ENCODE data around the gene NKAIN1. TPM values are rescaled to one million over a fixed set of nuclear protein-coding genes. Genes with fewer than 3 reads are reported as not detected.
A peak's percentile ranks its signal among the peaks of the same experiment; 100 is the strongest.

The NKAIN1 gene
- total RNA-seq, 1 donor from 2014 or later = 263 TPM

DNA sequence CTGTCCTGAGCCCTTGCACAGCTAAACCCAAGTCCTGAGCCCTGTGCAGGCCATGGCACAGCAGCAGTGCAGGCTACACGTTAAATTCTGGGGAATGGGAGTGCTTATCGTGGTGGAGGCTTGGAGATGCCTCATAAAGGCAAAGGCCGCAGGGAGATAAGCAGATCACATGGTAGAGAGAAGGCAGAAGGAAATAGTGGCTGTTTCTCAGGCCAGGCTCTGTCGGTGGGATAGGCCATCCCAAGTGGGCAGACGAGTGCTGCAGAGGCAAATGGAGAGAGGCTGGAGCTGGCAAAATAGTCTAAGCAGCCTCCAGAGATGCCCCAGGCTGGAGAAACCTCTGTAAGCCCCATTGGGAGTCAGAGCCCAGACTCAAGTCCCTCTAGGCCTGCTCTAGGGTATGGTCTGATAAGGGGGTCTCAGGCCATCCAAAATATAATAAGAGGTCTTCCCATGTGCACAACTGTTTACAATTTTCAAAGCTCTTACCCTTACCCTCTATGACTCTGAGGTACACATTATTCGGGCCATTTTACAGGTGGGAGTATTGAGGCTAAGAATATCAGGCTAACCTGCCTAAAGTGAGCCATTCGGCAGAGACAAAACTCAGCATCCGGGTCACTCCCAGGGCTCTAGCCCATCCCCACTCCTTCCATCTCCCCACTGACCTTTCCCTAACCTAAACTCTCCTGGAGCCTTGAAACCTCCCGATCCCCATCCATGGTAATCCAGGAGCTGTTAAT is 79.6 kb downstream of the NKAIN1 start:
- peaks cover 7% of the 10 kb centered on the region for H3K4me1 Mint-ChIP-seq (ENCODE audit: low read depth, unreplicated experiment)
- peaks cover 2% of the 10 kb centered on the region for H3K9me3 Mint-ChIP-seq (ENCODE audit: unreplicated experiment)
- peaks cover 2% of the 10 kb centered on the region for H3K27me3 Mint-ChIP-seq (ENCODE audit: unreplicated experiment)
- H3K27ac Mint-ChIP-seq (ENCODE audit: unreplicated experiment) = no peak overlapping the region
- H3K4me3 Mint-ChIP-seq (ENCODE audit: unreplicated experiment) = no peak overlapping the region
- H3K36me3 Mint-ChIP-seq (ENCODE audit: unreplicated experiment) = no peaks in the 10 kb centered on the region
- no peak for DNase-seq
- TF ChIP-seq, protein P1, sequence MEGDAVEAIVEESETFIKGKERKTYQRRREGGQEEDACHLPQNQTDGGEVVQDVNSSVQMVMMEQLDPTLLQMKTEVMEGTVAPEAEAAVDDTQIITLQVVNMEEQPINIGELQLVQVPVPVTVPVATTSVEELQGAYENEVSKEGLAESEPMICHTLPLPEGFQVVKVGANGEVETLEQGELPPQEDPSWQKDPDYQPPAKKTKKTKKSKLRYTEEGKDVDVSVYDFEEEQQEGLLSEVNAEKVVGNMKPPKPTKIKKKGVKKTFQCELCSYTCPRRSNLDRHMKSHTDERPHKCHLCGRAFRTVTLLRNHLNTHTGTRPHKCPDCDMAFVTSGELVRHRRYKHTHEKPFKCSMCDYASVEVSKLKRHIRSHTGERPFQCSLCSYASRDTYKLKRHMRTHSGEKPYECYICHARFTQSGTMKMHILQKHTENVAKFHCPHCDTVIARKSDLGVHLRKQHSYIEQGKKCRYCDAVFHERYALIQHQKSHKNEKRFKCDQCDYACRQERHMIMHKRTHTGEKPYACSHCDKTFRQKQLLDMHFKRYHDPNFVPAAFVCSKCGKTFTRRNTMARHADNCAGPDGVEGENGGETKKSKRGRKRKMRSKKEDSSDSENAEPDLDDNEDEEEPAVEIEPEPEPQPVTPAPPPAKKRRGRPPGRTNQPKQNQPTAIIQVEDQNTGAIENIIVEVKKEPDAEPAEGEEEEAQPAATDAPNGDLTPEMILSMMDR (IDR thresholded peaks at IDR 0.05; ENCODE audit: partially characterized antibody, unreplicated experiment) = no peak

DNA sequence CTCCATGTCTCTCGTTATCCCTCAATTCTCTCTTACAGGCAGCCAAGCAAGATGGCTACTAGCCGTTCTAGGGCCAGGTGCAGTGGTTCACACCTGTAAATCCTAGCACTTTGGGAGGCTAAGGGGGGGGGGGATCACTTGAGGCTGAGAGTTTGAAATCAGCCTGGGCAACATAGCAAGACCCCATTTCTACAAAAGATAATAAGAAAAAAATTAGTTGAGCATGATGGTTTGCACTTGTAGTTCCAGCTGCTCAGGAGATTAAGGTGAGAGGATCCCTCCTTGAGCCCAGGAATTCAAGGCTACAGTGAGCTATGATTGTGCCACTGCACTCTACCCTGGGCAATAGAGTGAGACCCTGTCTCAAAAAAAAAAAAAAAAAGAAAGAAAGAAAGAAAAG is 80.4 kb downstream of the NKAIN1 start:
- Mint-ChIP-seq H3K27ac (ENCODE audit: unreplicated experiment) (no peak overlapping the region), H3K4me3 (ENCODE audit: unreplicated experiment) (no peak overlapping the region), H3K4me1 (ENCODE audit: low read depth, unreplicated experiment) (peaks cover 7% of the 10 kb centered on the region), H3K27me3 (ENCODE audit: unreplicated experiment) (peaks cover 4% of the 10 kb centered on the region), H3K9me3 (ENCODE audit: unreplicated experiment) (peaks cover 2% of the 10 kb centered on the region), H3K36me3 (ENCODE audit: unreplicated experiment) (no peaks in the 10 kb centered on the region)
- TF ChIP-seq, protein P1 (IDR thresholded peaks at IDR 0.05; ENCODE audit: partially characterized antibody, unreplicated experiment) = no peak
- DNase-seq = no peak

DNA sequence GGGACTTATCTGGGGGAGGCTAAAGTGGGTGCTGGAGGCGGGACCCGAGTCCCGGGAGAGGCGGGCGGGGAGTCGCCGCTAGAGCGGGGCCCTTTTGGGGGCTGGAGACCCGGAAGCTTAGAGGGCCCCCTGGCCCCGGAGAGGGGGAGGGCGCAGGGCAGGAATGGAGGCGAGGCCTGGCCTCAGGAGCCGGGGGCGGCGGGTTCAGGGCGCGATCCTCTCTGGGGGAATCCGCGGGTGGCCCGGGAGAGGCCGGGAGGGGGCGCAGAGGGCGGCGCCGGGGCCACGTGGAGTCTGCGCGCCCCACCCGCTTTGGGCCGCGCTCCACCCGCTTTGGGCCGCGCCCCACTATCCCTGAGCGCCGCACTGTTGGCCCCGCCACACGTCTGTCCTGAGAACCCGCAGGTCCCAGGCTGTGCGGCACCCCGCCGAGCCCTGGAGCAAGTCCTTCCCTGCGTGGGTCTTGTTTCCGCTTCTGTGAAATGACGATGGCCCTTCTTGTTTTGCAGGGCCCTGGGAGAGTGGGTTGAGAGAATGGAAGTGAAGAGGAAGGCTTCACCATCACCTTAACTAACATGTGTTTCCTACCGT is 84.4 kb downstream of the NKAIN1 start:
- peak; percentile 70 for DNase-seq

DNA sequence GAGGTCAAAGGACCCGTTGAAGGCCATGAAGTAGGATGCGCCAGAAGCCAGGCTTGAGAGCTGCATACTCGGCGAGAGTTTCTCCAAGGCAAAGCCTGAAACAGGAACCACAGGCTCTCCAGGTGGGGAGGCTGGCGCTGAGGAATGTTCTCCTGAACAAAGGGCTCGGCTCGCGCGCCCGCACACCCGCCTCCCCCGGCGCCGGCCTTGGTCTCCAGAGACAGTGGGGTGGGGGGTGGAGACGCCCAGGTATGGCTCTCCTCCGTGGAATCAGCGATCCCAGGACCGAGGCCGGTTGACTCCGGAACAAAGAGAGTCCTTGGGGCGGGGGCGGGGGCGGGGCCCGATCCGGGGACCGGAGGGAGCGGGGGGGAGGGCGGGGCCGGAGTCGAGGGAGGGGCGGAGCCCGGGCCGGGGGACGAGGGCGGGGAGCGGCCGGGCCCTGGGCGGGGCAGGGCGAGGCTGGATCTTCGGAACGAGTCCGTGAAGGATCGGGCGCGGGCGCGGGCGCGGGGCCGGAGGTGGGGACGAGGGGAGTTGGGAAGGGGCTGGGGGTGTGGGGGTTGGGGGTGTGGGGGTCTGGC is 85.0 kb downstream of the NKAIN1 start:
- peaks cover 4% of the 10 kb centered on the region for H3K4me1 Mint-ChIP-seq (ENCODE audit: low read depth, unreplicated experiment)
- TF ChIP-seq, protein P1 (IDR thresholded peaks at IDR 0.05; ENCODE audit: partially characterized antibody, unreplicated experiment) = no peak
- DNase-seq = peak; percentile 91
- H3K9me3 Mint-ChIP-seq (ENCODE audit: unreplicated experiment) = peaks cover 7% of the 10 kb centered on the region
- peak overlapping the region; percentile 94 for H3K27ac Mint-ChIP-seq (ENCODE audit: unreplicated experiment)
- peak overlapping the region; percentile 86 for H3K4me3 Mint-ChIP-seq (ENCODE audit: unreplicated experiment)
- H3K36me3 Mint-ChIP-seq (ENCODE audit: unreplicated experiment) = no peaks in the 10 kb centered on the region
- peaks cover 4% of the 10 kb centered on the region for H3K27me3 Mint-ChIP-seq (ENCODE audit: unreplicated experiment)

More for the DNA sequence above, 84.4 kb downstream of the NKAIN1 start:
- H3K9me3 Mint-ChIP-seq (ENCODE audit: unreplicated experiment) = peaks cover 7% of the 10 kb centered on the region
- H3K27ac Mint-ChIP-seq (ENCODE audit: unreplicated experiment) = peak overlapping the region; percentile 87
- no peaks in the 10 kb centered on the region for H3K36me3 Mint-ChIP-seq (ENCODE audit: unreplicated experiment)
- peak overlapping the region; percentile 86 for H3K4me3 Mint-ChIP-seq (ENCODE audit: unreplicated experiment)
- peaks cover 4% of the 10 kb centered on the region for H3K27me3 Mint-ChIP-seq (ENCODE audit: unreplicated experiment)
- TF ChIP-seq, protein P1 (IDR thresholded peaks at IDR 0.05; ENCODE audit: partially characterized antibody, unreplicated experiment) = peak; percentile 32
- peaks cover 4% of the 10 kb centered on the region for H3K4me1 Mint-ChIP-seq (ENCODE audit: low read depth, unreplicated experiment)
